ENCODE measurements around the gene THSD8.

The THSD8 gene

DNA sequence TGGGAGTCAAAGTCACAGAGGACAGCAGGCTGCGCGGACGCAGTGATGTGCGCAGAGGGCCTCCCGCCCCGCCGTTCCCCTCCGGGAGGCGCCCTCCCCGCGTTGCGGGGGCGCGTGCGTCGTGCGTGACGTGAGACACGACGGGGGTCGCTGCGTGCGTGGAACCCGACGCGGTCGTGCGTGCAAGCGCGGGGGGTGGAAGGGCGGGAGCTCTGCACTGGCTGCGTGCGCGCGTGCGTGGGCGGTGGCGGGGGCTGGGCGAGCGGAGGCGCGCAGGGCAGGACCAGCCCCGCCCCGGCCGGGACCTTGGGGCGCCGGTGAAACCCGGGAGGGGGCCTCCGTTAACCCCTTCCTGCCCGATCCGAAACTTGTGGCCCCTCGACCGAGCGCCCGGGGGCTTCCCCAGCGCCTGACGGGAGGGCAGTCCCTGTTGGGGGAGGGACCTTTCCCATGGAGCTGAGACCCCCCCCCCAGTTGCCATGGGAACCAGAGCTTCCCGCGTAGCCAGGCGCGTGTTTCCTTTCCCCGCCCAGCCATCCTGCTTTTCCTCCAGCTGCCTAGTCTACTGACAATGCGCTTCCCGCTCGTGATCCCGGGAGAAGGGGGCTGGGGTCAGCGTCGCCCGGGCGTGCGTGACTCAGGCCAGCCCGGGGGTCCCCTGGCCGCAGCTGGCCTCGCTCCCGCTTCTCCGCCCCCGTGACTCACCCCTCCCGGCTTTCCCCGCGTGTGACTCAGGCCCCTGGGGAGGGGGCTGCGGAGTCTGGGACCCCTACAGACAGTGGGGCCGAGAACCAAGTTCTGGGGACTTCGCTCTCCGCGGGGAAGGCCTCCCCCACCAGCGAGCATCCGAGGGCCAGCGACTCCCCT lies 19.2 kb upstream of the THSD8 start (continued):
- TF ChIP-seq ZNF155 (tag by site-specific recombination; IDR thresholded peaks at IDR 0.05) (no peak), ZNF639 (tag by site-specific recombination; IDR thresholded peaks at IDR 0.05) (0 out of 2 replicates have a peak, but pooled peaks have one; percentile 56), ZNF514 (tag by site-specific recombination; IDR thresholded peaks at IDR 0.05) (no peak), ZNF239 (tag by site-specific recombination; IDR thresholded peaks at IDR 0.05) (no peak), ZNF529 (tag by site-specific recombination; IDR thresholded peaks at IDR 0.05; ENCODE audit: insufficient replicate concordance) (no peak), TRIM28 (IDR thresholded peaks at IDR 0.05; ENCODE audit: borderline replicate concordance, low read length) (no peak), MEIS1 (CRISPR knock-in tag; IDR thresholded peaks at IDR 0.05; ENCODE audit: borderline replicate concordance) (no peak), ZBTB1 (tag by site-specific recombination; IDR thresholded peaks at IDR 0.05) (peak; percentile 74; the same call in 1 of the 2 replicates), ZNF169 (tag by site-specific recombination; IDR thresholded peaks at IDR 0.05) (no peak), ZBTB8A (tag by site-specific recombination; IDR thresholded peaks at IDR 0.05) (peak; percentile 92), KLF1 (tag by site-specific recombination; IDR thresholded peaks at IDR 0.05) (peak; percentile 71), KLF17 (tag by site-specific recombination; IDR thresholded peaks at IDR 0.05) (peak; percentile 83), ZNF677 (tag by site-specific recombination; IDR thresholded peaks at IDR 0.05) (peak; percentile 50; the same call in 1 of the 2 replicates), ZNF354C (tag by site-specific recombination; IDR thresholded peaks at IDR 0.05; ENCODE audit: borderline replicate concordance, low read depth) (no peak), ZNF248 (tag by site-specific recombination; IDR thresholded peaks at IDR 0.05) (no peak), ZNF776 (tag by site-specific recombination; IDR thresholded peaks at IDR 0.05; ENCODE audit: borderline replicate concordance) (no peak), ZSCAN4 (tag by site-specific recombination; IDR thresholded peaks at IDR 0.05) (peak; percentile 20; the same call in 1 of the 2 replicates), ZIC2 (tag by site-specific recombination; IDR thresholded peaks at IDR 0.05) (peak; percentile 90), ZNF23 (tag by site-specific recombination; IDR thresholded peaks at IDR 0.05; ENCODE audit: borderline replicate concordance) (no peak), ZNF19 (tag by site-specific recombination; IDR thresholded peaks at IDR 0.05; ENCODE audit: low read depth) (no peak), ZNF311 (tag by site-specific recombination; IDR thresholded peaks at IDR 0.05; ENCODE audit: borderline replicate concordance) (no peak; the same call in 1 of the 2 replicates), PRDM2 (tag by site-specific recombination; IDR thresholded peaks at IDR 0.05; ENCODE audit: borderline replicate concordance) (no peak), ZEB2 (tag by site-specific recombination; IDR thresholded peaks at IDR 0.05) (peak; percentile 84), ZNF394 (tag by site-specific recombination; IDR thresholded peaks at IDR 0.05; ENCODE audit: borderline replicate concordance) (peak; percentile 63; the same call in 1 of the 2 replicates), ZNF302 (tag by site-specific recombination; IDR thresholded peaks at IDR 0.05; ENCODE audit: low read depth) (no peak)
- TF ChIP-seq, protein P1, sequence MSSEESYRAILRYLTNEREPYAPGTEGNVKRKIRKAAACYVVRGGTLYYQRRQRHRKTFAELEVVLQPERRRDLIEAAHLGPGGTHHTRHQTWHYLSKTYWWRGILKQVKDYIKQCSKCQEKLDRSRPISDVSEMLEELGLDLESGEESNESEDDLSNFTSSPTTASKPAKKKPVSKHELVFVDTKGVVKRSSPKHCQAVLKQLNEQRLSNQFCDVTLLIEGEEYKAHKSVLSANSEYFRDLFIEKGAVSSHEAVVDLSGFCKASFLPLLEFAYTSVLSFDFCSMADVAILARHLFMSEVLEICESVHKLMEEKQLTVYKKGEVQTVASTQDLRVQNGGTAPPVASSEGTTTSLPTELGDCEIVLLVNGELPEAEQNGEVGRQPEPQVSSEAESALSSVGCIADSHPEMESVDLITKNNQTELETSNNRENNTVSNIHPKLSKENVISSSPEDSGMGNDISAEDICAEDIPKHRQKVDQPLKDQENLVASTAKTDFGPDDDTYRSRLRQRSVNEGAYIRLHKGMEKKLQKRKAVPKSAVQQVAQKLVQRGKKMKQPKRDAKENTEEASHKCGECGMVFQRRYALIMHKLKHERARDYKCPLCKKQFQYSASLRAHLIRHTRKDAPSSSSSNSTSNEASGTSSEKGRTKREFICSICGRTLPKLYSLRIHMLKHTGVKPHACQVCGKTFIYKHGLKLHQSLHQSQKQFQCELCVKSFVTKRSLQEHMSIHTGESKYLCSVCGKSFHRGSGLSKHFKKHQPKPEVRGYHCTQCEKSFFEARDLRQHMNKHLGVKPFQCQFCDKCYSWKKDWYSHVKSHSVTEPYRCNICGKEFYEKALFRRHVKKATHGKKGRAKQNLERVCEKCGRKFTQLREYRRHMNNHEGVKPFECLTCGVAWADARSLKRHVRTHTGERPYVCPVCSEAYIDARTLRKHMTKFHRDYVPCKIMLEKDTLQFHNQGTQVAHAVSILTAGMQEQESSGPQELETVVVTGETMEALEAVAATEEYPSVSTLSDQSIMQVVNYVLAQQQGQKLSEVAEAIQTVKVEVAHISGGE (tag by site-specific recombination; conservative IDR thresholded peaks at IDR 0.05; ENCODE audit: low read depth) = no peak
